ENCODE results near the gene CAP1. TPM values are rescaled to one million over a fixed set of nuclear protein-coding genes. Genes with fewer than 3 reads are reported as not detected.
A peak's percentile ranks its signal among the peaks of the same experiment; 100 is the strongest.

The CAP1 gene
- total and polyA plus RNA-seq, 9 of the 15 experiments (the other 6 are each of a cell fraction or from before 2014, with no cell fraction given): 230 to 658 (median 281) TPM

GRCh38 chr1:40058453-40059337 lies 18.2 kb downstream of the CAP1 start (continued):
- peak; percentile 8 to 15; a peak in 1 of 4 replicates for TF ChIP-seq MLLT1 (IDR thresholded peaks at IDR 0.05)
- TF ChIP-seq EP300 (IDR thresholded peaks at IDR 0.05; ENCODE audit: low read length): no peak
- TF ChIP-seq TARDBP (IDR thresholded peaks at IDR 0.05): no peak
- no peak for TF ChIP-seq SREBF1 (IDR thresholded peaks at IDR 0.05; ENCODE audit: borderline replicate concordance, low read depth, low read length)
- TF ChIP-seq POLR2G (IDR thresholded peaks at IDR 0.05; ENCODE audit: low read depth, low read length): no peak
- no peak for TF ChIP-seq ZNF124 (CRISPR knock-in tag; IDR thresholded peaks at IDR 0.05)
- no peak for TF ChIP-seq ZNF436 (CRISPR knock-in tag; IDR thresholded peaks at IDR 0.05)
- peak; percentile 25 to 55; a peak in 2 of 4 replicates for TF ChIP-seq FOXA3 (CRISPR knock-in tag; conservative IDR thresholded peaks at IDR 0.05 in 1 of 2, IDR thresholded peaks at IDR 0.05 in 1 of 2)
- no peak for TF ChIP-seq POLR3G (IDR thresholded peaks at IDR 0.05; ENCODE audit: extremely low read depth, insufficient read length, insufficient replicate concordance)
- no peak for TF ChIP-seq ZNF551 (CRISPR knock-in tag; IDR thresholded peaks at IDR 0.05)
- no peak for TF ChIP-seq KAT2B (IDR thresholded peaks at IDR 0.05; ENCODE audit: low read depth, low read length)
- TF ChIP-seq GMEB1 (CRISPR knock-in tag; IDR thresholded peaks at IDR 0.05): no peak
- TF ChIP-seq POLR2A (conservative IDR thresholded peaks at IDR 0.05): no peak
- no peak; the same call in 1 of the 2 replicates for TF ChIP-seq HMG20A (CRISPR knock-in tag; conservative IDR thresholded peaks at IDR 0.05)
- TF ChIP-seq XRCC3 (IDR thresholded peaks at IDR 0.05): no peak
- TF ChIP-seq WHSC1 (IDR thresholded peaks at IDR 0.05; ENCODE audit: low read length): no peak
- no peak for TF ChIP-seq SMC3 (conservative IDR thresholded peaks at IDR 0.05; ENCODE audit: insufficient read depth, low read depth, low read length)
- TF ChIP-seq GABPA (tag; conservative IDR thresholded peaks at IDR 0.05; ENCODE audit: low read depth): no peak
- TF ChIP-seq FOXJ2 (tag; IDR thresholded peaks at IDR 0.05): peak; percentile 67; the same call in 1 of the 2 replicates
- TF ChIP-seq TBP (optimal IDR thresholded peaks at IDR 0.05; ENCODE audit: low read depth, low read length): no peak
- no peak for TF ChIP-seq SRF (CRISPR knock-in tag; IDR thresholded peaks at IDR 0.05)
- TF ChIP-seq CEBPG (CRISPR knock-in tag; IDR thresholded peaks at IDR 0.05): no peak
- TF ChIP-seq CEBPG (tag; conservative IDR thresholded peaks at IDR 0.05 in 1 of 2, IDR thresholded peaks at IDR 0.05 in 1 of 2): no peak
- TF ChIP-seq HES1 (IDR thresholded peaks at IDR 0.05; ENCODE audit: low read depth): no peak
